K562 (cell line): Measurements from ENCODE around the gene ZFP57. TPM values are rescaled to one million over a fixed set of nuclear protein-coding genes. Genes with fewer than 3 reads are reported as not detected.

Experiments used
- ATAC-seq: fragments of 200-7000 bp; cut with Tn5 transposase; 3 replicates; pipeline ENCODE4 v1.9.1; 2020; ENCODE audit warnings: moderate library complexity
- BruUV-seq: library from RNA; stranded (reverse); fragments of 400-500 nt; replicated peaks from 2 replicates; lab custom pipeline; 2021; lab: Mats Ljungman, UMichigan
- CTCF ChIA-PET: fragments of 300-600 bp; formaldehyde crosslinking; extraction: SDS; loops from one replicate; lab custom pipeline; 2021; ENCODE audit warnings: low intra/inter-chr PET ratio; lab: Yijun Ruan, JAX
- POLR2A ChIA-PET: fragments of 300-600, 350-650 bp; sonication (Branson Sonifier 250); formaldehyde crosslinking; extraction: SDS; loops from one replicate; lab custom pipeline; 2021; ENCODE audit warnings: antibody characterized with exemption, inconsistent platforms; lab: Yijun Ruan, JAX
- DNase-seq, 4 experiments: peaks; one replicate each; pipeline versions ENCODE4 v3.0.0 to v3.0.0-alpha.2; 2011 to 2018; ENCODE audit warnings: low spot score in 3 of 4, mixed read lengths in 3 of 4; ENCODE audit errors: extremely low read depth in 1 of 4
- FAIRE-seq: peaks from 2 replicates; lab custom pipeline; 2011; peaks lifted over from hg19 to GRCh38; lab: Jason Lieb, UNC
- H2AFZ ChIP-seq: 2 replicates; pipeline ENCODE4 v1.6.0; 2011; ENCODE audit warnings: low read depth, low read length, control low read depth, inconsistent platforms
- H3K27ac ChIP-seq: fragments of 200-600 bp; 3 replicates; pipeline ENCODE4 v1.8.0; 2011; ENCODE audit warnings: low read depth, mild to moderate bottlenecking, control low read depth, inconsistent platforms, low read length, moderate library complexity, mixed read lengths; ENCODE audit errors: extremely low read depth
- H3K27me3 ChIP-seq, 2 experiments: fragments of 300-600 bp in 1 of 2; 2 replicates in 1 of 2; 3 replicates in 1 of 2; pipeline versions ENCODE4 v1.6.0 to v1.8.0; 2011; ENCODE audit warnings: inconsistent platforms in 2 of 2, low read length in 2 of 2, mild to moderate bottlenecking in 1 of 2, mixed read lengths in 1 of 2, moderate library complexity in 1 of 2; ENCODE audit not compliant: control insufficient read depth in 2 of 2, insufficient read depth in 2 of 2
- H3K36me3 ChIP-seq: fragments of 300-600 bp; 3 replicates; pipeline ENCODE4 v1.8.0; 2011; ENCODE audit warnings: mild to moderate bottlenecking, low read length, inconsistent platforms; ENCODE audit not compliant: control insufficient read depth, insufficient read depth
- H3K4me1 ChIP-seq, 2 experiments: fragments of 200-600 bp in 1 of 2; replicated peaks in 1 of 2; 2 replicates in 1 of 2; 3 replicates in 1 of 2; pipeline versions ENCODE4 v1.5.1 to v1.8.0; 2011; ENCODE audit warnings: inconsistent platforms in 2 of 2, low read length in 2 of 2, mild to moderate bottlenecking in 1 of 2, mixed read lengths in 1 of 2, moderate library complexity in 1 of 2; ENCODE audit not compliant: control insufficient read depth in 2 of 2, insufficient read depth in 2 of 2
- H3K4me2 ChIP-seq: 2 replicates; pipeline ENCODE4 v1.6.1; 2011; ENCODE audit warnings: low read length, control low read depth, inconsistent platforms, mixed read lengths; ENCODE audit not compliant: insufficient read depth
- H3K4me3 ChIP-seq: fragments of 200-600 bp; sonication (generic), shearing (Covaris generic); 2 replicates; pipeline ENCODE4 v1.5.1; 2016; ENCODE audit warnings: control low read depth, inconsistent platforms
- H3K79me2 ChIP-seq: fragments of 200-600 bp; 3 replicates; pipeline ENCODE4 v1.8.0; 2011; ENCODE audit warnings: low read length, inconsistent platforms; ENCODE audit not compliant: control insufficient read depth, insufficient read depth
- H3K9ac ChIP-seq, 2 experiments: 2 replicates each; pipeline versions ENCODE4 v1.6.0 to v1.6.1; 2011; ENCODE audit warnings: low read depth in 2 of 2, low read length in 2 of 2, control low read depth in 1 of 2, inconsistent platforms in 1 of 2, mild to moderate bottlenecking in 1 of 2, mixed read lengths in 1 of 2; ENCODE audit not compliant: insufficient read depth in 1 of 2
- H3K9me1 ChIP-seq: one replicate; pipeline ENCODE4 v1.6.0; 2011; ENCODE audit warnings: inconsistent platforms, mild to moderate bottlenecking, low read length, moderate library complexity; ENCODE audit not compliant: control insufficient read depth, insufficient read depth
- H3K9me3 ChIP-seq: replicated peaks from 2 replicates; pipeline ENCODE4 v1.5.1; 2011; ENCODE audit warnings: low read depth, low read length, inconsistent platforms; ENCODE audit not compliant: control insufficient read depth, insufficient read depth
- H4K20me1 ChIP-seq: replicated peaks from 2 replicates; pipeline ENCODE4 v1.6.1; 2011; ENCODE audit warnings: low read length, inconsistent platforms, mixed read lengths; ENCODE audit not compliant: control insufficient read depth, insufficient read depth
- CEBPB ChIP-seq: fragments of 450-650 bp; IDR thresholded peaks from 2 replicates; pipeline ENCODE4 v1.6.1; 2016; ENCODE audit warnings: missing genetic modification characterization, missing compliant biosample characterization
- DNMT1 ChIP-seq: fragments of 450-650 bp; IDR thresholded peaks from 2 replicates; pipeline ENCODE4 v1.6.1; 2016; ENCODE audit warnings: antibody characterized with exemption, mild to moderate bottlenecking
- HNRNPL ChIP-seq: fragments of 200-400 bp; formaldehyde crosslinking; IDR thresholded peaks from 2 replicates; pipeline ENCODE4 v1.6.1; 2017; ENCODE audit warnings: low read depth, mild to moderate bottlenecking, low read length
- ILK ChIP-seq: fragments of 450-650 bp; IDR thresholded peaks from 2 replicates; pipeline ENCODE4 v1.6.1; 2016; ENCODE audit warnings: missing genetic modification characterization, low read depth, mild to moderate bottlenecking, missing compliant biosample characterization, moderate library complexity, borderline replicate concordance
- RAD21 ChIP-seq, 2 experiments: fragments of 250-450 bp in 1 of 2; fragments of 450-650 bp in 1 of 2; sonication (Bioruptor Pico) in 1 of 2; formaldehyde crosslinking in 1 of 2; IDR thresholded peaks in 1 of 2; conservative IDR thresholded peaks in 1 of 2; 2 replicates each; pipeline versions ENCODE4 v1.4.0 to v1.8.0; 2020 to 2022; ENCODE audit warnings: mild to moderate bottlenecking in 2 of 2, moderate library complexity in 1 of 2
- SP2 ChIP-seq: IDR thresholded peaks from 2 replicates; pipeline ENCODE4 v1.6.1; 2011; ENCODE audit warnings: mild to moderate bottlenecking, low read depth, low read length, moderate library complexity; ENCODE audit not compliant: poor library complexity, severe bottlenecking; ENCODE audit errors: extremely low read depth
- ZNF124 ChIP-seq: sonication (generic); formaldehyde crosslinking; IDR thresholded peaks from 2 replicates; pipeline ENCODE4 v1.8.1; 2022; ENCODE audit warnings: missing genetic modification reagents
- ZNF785 ChIP-seq: fragments of 250-450 bp; sonication (Bioruptor Pico); IDR thresholded peaks from 2 replicates; pipeline ENCODE4 v1.4.0; 2020; ENCODE audit warnings: mild to moderate bottlenecking
- WGBS: fragments of 100-300 bp; shearing (Covaris generic); methylation state at CpG from one replicate; pipeline ENCODE4 v1.1.6; 2016; ENCODE audit warnings: low coverage, mixed read lengths; ENCODE audit not compliant: insufficient coverage; ENCODE audit errors: missing lambda C conversion rate; 5-methylcytosine and 5-hydroxymethylcytosine counted together
- in situ Hi-C: fragments of 300-500 bp; cut with MboI; formaldehyde crosslinking; loops from 4 replicates; pipeline ENCODE4 v1.15.0; 2018; ENCODE audit warnings: inconsistent platforms, mixed read lengths
- intact Hi-C: fragments of 100-400 bp; cut with micrococcal nuclease; formaldehyde crosslinking; loops from 2 replicates; pipeline ENCODE4 v1.14.2; 2022
- polyA plus RNA-seq, 8 experiments: library from polyadenylated mRNA; depleted of rRNA in 4 of 8; stranded (reverse) in 5 of 8; unstranded in 3 of 8; fragments of >200 nt; fragmentation: Nextera tagmentation in 2 of 8; fragmentation: Illumina TruSeq in 1 of 8; extraction: Ambion mirVana in 2 of 8; extraction: Trizol in 1 of 8; gene quantifications; 2 replicates each; pipeline versions ENCODE4 v1.2.1 to v1.2.3, GENCODE V29; 2011 to 2014; ENCODE audit warnings: inconsistent platforms in 1 of 8, missing spikeins in 1 of 8
- total RNA-seq, 7 experiments: library from RNA; depleted of rRNA in 6 of 7; stranded (reverse); fragments of >200 nt in 6 of 7; fragmentation: Illumina TruSeq in 2 of 7; extraction: Trizol in 2 of 7; gene quantifications; 2 replicates each; pipeline versions ENCODE4 v1.2.1 to v1.2.3, GENCODE V29; 2011 to 2021; ENCODE audit warnings: low replicate concordance in 1 of 7
- TF ChIP-seq, protein P1 (sequence below): fragments of 450-650 bp; IDR thresholded peaks from 2 replicates; pipeline ENCODE4 v1.6.1; 2016
- TF ChIP-seq, protein P2 (sequence below): fragments of 450-650 bp; conservative IDR thresholded peaks from 2 replicates; pipeline ENCODE4 v1.6.1; 2016; ENCODE audit warnings: missing genetic modification characterization, low read depth, mild to moderate bottlenecking, missing compliant biosample characterization, moderate library complexity
- TF ChIP-seq, protein P3 (sequence below): fragments of 250-450 bp; sonication (Bioruptor Pico); IDR thresholded peaks from 2 replicates; pipeline ENCODE4 v1.4.0; 2020; ENCODE audit warnings: mild to moderate bottlenecking, moderate library complexity, borderline replicate concordance
- TF ChIP-seq, protein P4 (sequence below): IDR thresholded peaks from 2 replicates; pipeline ENCODE4 v1.6.1; 2012; ENCODE audit warnings: low read depth, low read length, improper control_type of control experiment, borderline replicate concordance

The ZFP57 gene
- total and polyA plus RNA-seq, 9 of the 15 experiments (the other 6 are each of a cell fraction or from before 2014, with no cell fraction given) = 0.04 to 0.28 (median 0.13) TPM

DNA sequence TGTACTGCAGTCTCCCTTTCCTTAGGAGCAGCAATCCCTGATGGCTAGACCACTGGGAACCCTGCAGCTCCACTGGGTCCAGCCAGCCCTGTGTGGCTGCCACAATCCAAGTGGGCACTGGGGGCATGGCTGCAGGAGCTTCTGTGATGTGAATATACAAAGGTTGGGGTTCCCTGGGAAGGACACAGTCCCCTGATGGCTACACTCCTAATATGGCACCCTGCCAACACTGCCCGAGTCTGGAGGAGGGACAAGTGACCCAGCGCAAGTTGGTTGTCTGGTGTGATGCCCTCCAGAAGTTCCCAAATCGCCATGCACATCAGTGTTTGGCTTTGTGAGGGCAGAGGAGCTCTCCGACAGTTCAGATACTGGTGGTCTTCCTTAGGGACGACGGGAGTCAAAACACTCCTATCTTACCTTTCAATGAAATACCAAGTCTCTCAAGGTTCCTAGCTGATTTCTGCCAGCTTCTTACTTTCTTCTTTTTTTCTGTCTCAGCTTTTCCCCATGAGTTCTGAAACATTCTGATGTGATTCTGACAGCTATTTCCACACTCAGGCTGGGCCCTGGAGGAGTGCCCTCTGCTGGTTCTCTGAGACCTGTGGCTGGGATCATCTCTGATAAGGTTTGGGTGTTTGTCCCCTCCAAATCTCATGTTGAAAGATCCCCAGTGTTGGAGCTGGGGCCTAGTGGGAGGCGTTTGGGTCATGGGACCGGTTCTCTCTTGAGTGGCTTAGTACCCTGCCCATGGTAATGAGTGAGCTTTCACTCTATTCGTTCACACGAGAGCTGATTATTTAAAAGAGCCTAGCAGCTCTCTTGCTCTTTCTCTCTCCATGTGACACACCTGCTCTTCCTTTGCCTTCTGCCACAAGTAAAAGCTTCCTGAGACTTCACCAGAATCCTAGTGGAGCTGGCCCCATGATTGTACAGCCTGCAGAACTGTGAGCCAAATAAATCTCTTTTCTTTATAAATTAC is 15.5 kb upstream of the ZFP57 start:
- no peaks in the 10 kb centered on the region; the same call in 1 of the 2 replicates for H3K9me3 ChIP-seq
- no peaks in the 10 kb centered on the region for H4K20me1 ChIP-seq
- no TSS peak for BruUV-seq
- H3K9ac ChIP-seq = no peak overlapping the region
- 5% methylated on average over 10 of the region's 10 CpGs for WGBS
- ATAC-seq (peak; percentile 81), DNase-seq (peak in 2 of 4 experiments; percentile 31 to 37), FAIRE-seq (peak; percentile 11)
- H3K79me2 ChIP-seq = no peaks in the 10 kb centered on the region
- POLR2A ChIA-PET = interaction anchor here (0.6 to 1.2 kb wide), 6 partner anchors 21 to 397 kb away, joined by 3 read pairs; no protein-coding TSS in a partner anchor
- H3K9me1 ChIP-seq = no peaks in the 10 kb centered on the region
- intact Hi-C loops = no loop called here
- H3K4me1 ChIP-seq = no peaks in the 10 kb centered on the region; a peak in 1 of 5 replicates
- H3K27me3 ChIP-seq = peaks cover 0 to 14% of the 10 kb centered on the region in 2 experiments; a peak in 2 of 5 replicates
- CTCF ChIA-PET = no interaction called here
- no peak overlapping the region for H2AFZ ChIP-seq
- H3K4me3 ChIP-seq = no peak overlapping the region
- in situ Hi-C loops = no loop called here
- H3K27ac ChIP-seq = no peak overlapping the region
- no peaks in the 10 kb centered on the region for H3K36me3 ChIP-seq
- H3K4me2 ChIP-seq = no peak overlapping the region
- no peak for TF ChIP-seq ILK (tag)
- no peak for TF ChIP-seq HNRNPL
- TF ChIP-seq, protein P1, sequence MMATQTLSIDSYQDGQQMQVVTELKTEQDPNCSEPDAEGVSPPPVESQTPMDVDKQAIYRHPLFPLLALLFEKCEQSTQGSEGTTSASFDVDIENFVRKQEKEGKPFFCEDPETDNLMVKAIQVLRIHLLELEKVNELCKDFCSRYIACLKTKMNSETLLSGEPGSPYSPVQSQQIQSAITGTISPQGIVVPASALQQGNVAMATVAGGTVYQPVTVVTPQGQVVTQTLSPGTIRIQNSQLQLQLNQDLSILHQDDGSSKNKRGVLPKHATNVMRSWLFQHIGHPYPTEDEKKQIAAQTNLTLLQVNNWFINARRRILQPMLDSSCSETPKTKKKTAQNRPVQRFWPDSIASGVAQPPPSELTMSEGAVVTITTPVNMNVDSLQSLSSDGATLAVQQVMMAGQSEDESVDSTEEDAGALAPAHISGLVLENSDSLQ = peak; percentile 22; the same call in 1 of the 2 replicates
- TF ChIP-seq RAD21 (CRISPR knock-in tag; conservative IDR thresholded peaks at IDR 0.05 in 1 of 2, IDR thresholded peaks at IDR 0.05 in 1 of 2) = peak in 1 of 2 experiments; percentile 25; a peak in 1 of 4 replicates
- TF ChIP-seq ZNF785 (CRISPR knock-in tag) = no peak
- TF ChIP-seq, protein P2, sequence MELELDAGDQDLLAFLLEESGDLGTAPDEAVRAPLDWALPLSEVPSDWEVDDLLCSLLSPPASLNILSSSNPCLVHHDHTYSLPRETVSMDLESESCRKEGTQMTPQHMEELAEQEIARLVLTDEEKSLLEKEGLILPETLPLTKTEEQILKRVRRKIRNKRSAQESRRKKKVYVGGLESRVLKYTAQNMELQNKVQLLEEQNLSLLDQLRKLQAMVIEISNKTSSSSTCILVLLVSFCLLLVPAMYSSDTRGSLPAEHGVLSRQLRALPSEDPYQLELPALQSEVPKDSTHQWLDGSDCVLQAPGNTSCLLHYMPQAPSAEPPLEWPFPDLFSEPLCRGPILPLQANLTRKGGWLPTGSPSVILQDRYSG (tag) = no peak
- TF ChIP-seq, protein P3, sequence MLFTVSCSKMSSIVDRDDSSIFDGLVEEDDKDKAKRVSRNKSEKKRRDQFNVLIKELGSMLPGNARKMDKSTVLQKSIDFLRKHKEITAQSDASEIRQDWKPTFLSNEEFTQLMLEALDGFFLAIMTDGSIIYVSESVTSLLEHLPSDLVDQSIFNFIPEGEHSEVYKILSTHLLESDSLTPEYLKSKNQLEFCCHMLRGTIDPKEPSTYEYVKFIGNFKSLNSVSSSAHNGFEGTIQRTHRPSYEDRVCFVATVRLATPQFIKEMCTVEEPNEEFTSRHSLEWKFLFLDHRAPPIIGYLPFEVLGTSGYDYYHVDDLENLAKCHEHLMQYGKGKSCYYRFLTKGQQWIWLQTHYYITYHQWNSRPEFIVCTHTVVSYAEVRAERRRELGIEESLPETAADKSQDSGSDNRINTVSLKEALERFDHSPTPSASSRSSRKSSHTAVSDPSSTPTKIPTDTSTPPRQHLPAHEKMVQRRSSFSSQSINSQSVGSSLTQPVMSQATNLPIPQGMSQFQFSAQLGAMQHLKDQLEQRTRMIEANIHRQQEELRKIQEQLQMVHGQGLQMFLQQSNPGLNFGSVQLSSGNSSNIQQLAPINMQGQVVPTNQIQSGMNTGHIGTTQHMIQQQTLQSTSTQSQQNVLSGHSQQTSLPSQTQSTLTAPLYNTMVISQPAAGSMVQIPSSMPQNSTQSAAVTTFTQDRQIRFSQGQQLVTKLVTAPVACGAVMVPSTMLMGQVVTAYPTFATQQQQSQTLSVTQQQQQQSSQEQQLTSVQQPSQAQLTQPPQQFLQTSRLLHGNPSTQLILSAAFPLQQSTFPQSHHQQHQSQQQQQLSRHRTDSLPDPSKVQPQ (CRISPR knock-in tag) = no peak
- no peak for TF ChIP-seq SP2
- TF ChIP-seq ZNF124 = no peak
- no peak for TF ChIP-seq DNMT1
- TF ChIP-seq, protein P4, sequence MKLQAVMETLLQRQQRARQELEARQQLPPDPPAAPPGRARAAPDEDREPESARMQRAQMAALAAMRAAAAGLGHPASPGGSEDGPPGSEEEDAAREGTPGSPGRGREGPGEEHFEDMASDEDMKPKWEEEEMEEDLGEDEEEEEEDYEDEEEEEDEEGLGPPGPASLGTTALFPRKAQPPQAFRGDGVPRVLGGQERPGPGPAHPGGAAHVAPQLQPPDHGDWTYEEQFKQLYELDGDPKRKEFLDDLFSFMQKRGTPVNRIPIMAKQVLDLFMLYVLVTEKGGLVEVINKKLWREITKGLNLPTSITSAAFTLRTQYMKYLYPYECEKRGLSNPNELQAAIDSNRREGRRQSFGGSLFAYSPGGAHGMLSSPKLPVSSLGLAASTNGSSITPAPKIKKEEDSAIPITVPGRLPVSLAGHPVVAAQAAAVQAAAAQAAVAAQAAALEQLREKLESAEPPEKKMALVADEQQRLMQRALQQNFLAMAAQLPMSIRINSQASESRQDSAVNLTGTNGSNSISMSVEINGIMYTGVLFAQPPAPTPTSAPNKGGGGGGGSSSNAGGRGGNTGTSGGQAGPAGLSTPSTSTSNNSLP = no peak
- peak; percentile 13; the same call in 1 of the 2 replicates for TF ChIP-seq CEBPB (tag)
